HG03045 (cell line): Measurements from ENCODE around the gene MTHFSD.

Source experiments
- ATAC-seq: cut with Tn5 transposase; IDR thresholded peaks from one replicate; pipeline ENCODE4 v1.9.1; 2021; ENCODE audit warnings: mild to moderate bottlenecking, moderate library complexity; ENCODE audit not compliant: unreplicated experiment

Gene MTHFSD

GRCh38 chr16:86504315-86505184, 50.5 kb downstream of the MTHFSD start:
- ATAC-seq, result no peak

- no peak for ATAC-seq
These were observed 51.2 kb downstream of the MTHFSD start for GRCh38 chr16:86503830-86504229.

- ATAC-seq, result no peak
These were observed 51.9 kb downstream of the MTHFSD start for GRCh38 chr16:86502856-86503748.

DNA sequence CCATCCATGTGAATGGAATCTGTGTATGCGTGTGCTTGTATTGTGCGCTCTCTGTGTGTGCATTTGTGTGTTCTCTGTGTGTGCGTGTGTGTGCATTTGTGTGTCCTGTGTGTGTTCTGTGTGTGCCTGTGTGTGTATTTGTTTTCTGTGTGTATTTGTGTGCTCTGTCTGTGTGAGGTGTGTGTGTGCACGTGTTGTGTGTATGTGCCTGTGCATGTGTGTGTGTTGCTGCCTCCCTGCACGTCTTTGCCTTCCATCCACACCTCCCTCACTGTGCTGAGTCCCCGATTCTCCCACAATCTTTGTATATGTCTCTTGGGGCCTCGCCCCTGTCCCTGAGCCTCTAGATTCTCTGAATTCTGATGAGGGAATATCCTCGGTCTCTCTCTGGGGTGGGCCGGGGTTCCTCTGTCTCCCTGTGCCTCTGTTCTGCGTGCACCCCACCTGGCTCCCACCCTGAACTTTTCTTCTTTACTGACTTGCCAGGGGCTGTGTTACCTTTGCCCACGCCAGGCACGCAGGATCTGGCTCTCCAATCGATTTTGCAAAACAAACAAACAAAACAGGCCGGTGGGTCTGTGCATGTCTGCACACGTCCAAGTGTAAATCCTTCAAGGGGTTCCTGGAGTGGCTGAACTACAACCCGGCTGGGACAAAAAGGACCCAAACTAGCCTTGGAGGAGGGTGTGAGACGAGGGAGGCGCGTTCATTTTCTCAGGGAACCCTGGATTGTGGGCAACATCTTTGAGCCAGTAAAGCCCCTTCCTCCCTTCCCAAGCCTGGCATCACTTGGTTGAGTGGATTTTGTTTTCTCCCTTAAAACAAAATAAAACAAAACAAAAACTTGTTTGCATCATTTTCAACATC, 52.8 kb downstream of the MTHFSD start:
- ATAC-seq, result no peak

DNA sequence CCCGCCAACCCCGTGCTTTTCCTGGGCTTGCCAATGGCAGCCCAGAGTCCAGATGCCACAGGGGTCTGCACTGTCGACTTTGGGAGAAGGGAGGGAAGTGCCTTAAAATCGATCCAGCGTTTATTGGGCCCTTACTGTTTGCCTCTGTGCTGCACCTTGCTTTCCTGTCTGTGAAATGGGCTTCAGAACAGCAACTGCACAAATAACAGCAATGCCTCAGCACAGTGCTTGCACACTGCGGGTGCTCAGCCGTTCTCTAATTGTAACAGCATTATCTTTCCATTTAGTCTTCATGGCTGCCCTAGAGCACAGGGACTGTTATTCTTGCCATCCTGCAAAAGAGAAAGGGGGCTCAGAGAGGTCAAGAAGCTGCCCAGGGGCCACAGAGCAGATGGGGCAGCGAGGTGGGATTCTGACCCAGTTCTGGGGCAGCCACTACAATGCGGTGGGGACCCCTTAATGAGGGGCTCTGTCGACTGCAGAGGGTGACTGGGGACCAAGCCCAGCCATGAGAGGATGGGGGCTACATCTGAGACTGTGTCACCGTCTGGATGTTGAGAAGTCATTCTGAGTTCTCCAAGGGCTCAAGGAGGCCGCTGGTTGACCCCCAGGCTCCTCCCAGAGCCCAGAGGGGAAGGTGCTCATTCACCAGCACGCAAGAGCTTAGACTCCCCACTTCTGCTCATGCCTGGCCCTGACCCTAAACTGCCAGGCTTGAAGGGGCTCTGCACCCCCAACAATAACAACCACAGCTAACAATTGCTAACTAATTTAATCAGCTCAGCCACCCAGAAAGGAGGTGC, 54.1 kb downstream of the MTHFSD start:
- ATAC-seq, result no peak

DNA sequence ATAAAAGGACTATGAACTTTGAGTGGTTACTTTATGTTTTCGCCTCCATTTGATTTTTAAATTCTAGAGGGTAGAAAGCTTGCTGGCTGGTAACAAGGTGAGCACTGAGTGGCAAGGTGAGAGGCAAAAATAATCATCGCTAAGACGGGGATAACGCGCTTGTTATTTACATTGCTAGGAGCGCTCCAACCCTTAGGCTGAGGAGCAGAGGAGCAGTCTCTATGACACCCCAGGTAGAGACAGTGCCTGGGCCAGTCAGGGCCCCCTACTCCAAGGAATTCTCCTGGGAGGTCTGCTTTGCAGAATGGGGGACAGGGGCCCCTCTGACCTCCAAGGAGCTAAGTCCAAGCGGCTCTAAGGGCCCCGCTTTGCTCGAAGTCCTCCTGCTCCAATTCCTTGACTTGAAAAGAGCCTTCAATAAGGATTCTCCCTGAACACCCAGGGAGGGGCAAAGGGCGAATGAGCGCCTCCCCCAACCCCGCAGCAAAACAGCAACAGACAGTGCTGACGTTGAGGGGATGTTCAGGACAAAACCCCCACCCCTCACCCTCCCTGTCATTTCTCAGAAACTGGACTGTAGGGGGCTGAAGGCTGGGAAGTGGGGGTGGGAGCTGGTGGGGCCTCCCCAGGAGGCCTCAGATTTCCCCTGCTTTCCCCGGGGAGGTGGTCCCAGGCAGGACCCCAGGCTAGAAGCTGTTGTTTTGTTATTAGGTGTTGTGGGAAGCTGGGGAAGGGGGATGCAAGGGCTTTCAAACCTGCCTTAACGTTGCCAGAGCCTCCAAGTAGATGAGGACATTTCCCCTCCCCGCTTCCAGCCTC, 54.9 kb downstream of the MTHFSD start:
- no peak for ATAC-seq

GRCh38 chr16:86499440-86499786, 55.6 kb downstream of the MTHFSD start:
- ATAC-seq, result no peak

- no peak for ATAC-seq
These were observed 56.2 kb downstream of the MTHFSD start for GRCh38 chr16:86498671-86499439.

GRCh38 chr16:86498155-86498670, 56.8 kb downstream of the MTHFSD start:
- no peak for ATAC-seq

DNA sequence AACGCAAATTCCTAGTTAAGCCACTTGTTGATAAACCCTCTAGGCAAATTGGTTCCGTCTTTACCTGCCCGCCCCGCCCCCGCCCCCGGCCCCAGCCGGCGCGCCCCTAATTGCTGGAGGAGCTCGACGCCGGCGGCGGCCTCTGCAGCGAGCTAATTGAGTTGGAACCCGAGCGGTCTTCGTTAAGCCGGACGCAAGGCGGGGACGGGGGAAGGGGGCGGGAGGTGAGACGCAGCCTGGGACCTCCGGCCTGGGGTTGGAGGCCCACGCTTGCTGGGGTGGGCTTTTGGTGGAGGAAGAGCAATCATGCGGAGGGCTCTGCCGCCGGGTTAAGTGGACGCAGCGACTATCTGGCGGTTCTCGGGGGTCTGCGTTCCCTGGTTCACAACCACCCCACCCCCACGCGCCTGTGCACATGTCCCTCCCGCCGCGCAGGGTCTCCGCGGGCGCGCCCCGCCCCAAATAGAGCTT, 57.4 kb downstream of the MTHFSD start:
- no peak for ATAC-seq

- no peak for ATAC-seq
These were observed 58.0 kb downstream of the MTHFSD start for GRCh38 chr16:86496929-86497461.

- no peak for ATAC-seq
These were observed 58.6 kb downstream of the MTHFSD start for GRCh38 chr16:86496262-86496928.

DNA sequence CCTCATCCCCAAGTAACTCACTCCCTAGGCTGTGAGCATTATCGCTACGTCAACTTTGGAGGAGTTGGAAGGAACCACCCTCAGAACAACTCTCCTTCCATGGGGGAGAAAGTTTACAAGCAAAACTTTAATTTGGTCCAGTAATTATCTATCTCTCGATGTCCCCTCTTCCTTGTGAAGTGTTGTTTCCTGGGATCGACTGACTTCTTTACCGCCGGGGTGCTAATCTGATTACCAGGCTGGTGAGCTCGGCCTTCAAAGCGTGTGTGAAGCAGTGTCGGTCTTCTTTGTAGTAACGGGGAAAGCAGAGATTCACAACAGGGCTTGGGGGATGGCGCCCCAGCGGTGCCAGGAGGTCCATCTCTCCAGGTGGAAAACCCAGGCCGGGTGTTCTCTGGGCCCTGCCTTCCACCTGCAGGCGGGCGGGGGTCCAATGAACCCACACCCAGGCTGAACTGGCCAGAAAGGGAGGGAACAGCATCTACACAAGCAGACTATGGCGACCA, 59.2 kb downstream of the MTHFSD start:
- ATAC-seq, result no peak

GRCh38 chr16:86495357-86495701, 59.7 kb downstream of the MTHFSD start:
- no peak for ATAC-seq

DNA sequence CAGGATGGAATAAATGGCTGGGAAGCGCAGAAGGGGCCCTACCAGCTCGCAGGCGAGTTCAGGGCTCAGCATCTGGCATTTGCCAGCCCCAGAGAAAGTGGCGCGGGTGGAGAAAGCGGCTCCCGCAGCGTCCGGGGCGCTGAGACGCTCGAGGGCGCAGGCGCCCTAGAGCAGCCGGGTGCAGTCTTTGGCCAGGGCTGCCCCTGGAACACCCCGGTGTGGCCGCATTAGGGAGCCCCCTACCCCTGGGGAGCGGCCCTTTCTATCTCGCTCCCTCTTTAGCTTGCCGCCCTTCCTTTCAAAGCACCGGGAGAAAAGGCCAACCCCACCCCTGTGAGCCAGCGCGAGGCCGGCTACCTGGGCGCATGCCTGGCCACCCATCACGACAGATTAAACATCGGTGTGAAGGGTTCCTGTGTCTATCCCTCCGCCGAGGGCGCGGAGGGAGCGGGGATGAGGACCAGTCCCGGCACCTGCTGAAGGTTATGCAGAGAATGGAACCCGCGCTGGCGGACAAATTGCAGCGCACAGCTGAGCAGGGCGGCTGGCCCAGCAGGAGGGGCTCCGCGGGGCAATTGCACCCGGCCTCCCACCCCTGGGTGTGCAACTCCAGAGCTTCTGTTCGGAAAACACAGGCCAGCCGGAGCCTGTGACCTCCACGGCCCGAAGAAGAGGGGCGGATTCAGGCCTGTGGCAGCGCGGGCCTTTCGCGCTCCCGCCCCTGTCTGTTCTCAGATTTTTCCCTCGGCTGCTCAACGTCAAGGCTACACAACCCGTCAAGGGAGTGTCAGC, 60.3 kb downstream of the MTHFSD start:
- no peak for ATAC-seq

- ATAC-seq, result no peak
These were observed 60.9 kb downstream of the MTHFSD start for GRCh38 chr16:86494039-86494564.
